PFSK-1 (cell line): ENCODE results near the gene PFKP.

Experiments
- FOXP2 ChIP-seq: optimal IDR thresholded peaks from 2 replicates; pipeline ENCODE3; 2011; ENCODE audit warnings: borderline replicate concordance, control low read depth, inconsistent platforms; ENCODE audit not compliant: insufficient read depth; ENCODE audit errors: extremely low read length, extremely low read depth
- POLR2AphosphoS5 ChIP-seq: IDR thresholded peaks from 2 replicates; pipeline ENCODE4 v1.6.1; 2012; ENCODE audit warnings: low read depth, mild to moderate bottlenecking, control low read depth, low read length, moderate library complexity
- REST ChIP-seq, 2 experiments: IDR thresholded peaks; 2 replicates each; pipeline versions ENCODE4 v1.6.1 to v1.8.0; 2011 to 2012; ENCODE audit warnings: low read depth in 2 of 2, low read length in 2 of 2, control low read depth in 1 of 2, inconsistent platforms in 1 of 2, mild to moderate bottlenecking in 1 of 2, moderate library complexity in 1 of 2; ENCODE audit not compliant: insufficient read depth in 1 of 2
- SIN3A ChIP-seq: IDR thresholded peaks from 2 replicates; pipeline ENCODE4 v1.6.1; 2012; ENCODE audit warnings: mild to moderate bottlenecking, low read length, moderate library complexity, borderline replicate concordance; ENCODE audit not compliant: insufficient read depth
- TAF1 ChIP-seq: IDR thresholded peaks from 2 replicates; pipeline ENCODE4 v1.6.1; 2012; ENCODE audit warnings: low read length, control low read depth, borderline replicate concordance; ENCODE audit not compliant: insufficient read depth

Gene PFKP

GRCh38 chr10:3069876-3070275 is 2.5 kb downstream of the PFKP start:
- TF ChIP-seq REST (IDR thresholded peaks at IDR 0.05; ENCODE audit: insufficient read depth in 1 of 2, low read depth in 2 of 2, low read length in 2 of 2) (no peak), SIN3A (no peak), FOXP2 (no peak), TAF1 (no peak), POLR2AphosphoS5 (no peak)

- TF ChIP-seq REST (IDR thresholded peaks at IDR 0.05; ENCODE audit: insufficient read depth in 1 of 2, low read depth in 2 of 2, low read length in 2 of 2) (no peak), POLR2AphosphoS5 (no peak)
Measured at GRCh38 chr10:3071405-3072198, 4.3 kb downstream of the PFKP start.

DNA sequence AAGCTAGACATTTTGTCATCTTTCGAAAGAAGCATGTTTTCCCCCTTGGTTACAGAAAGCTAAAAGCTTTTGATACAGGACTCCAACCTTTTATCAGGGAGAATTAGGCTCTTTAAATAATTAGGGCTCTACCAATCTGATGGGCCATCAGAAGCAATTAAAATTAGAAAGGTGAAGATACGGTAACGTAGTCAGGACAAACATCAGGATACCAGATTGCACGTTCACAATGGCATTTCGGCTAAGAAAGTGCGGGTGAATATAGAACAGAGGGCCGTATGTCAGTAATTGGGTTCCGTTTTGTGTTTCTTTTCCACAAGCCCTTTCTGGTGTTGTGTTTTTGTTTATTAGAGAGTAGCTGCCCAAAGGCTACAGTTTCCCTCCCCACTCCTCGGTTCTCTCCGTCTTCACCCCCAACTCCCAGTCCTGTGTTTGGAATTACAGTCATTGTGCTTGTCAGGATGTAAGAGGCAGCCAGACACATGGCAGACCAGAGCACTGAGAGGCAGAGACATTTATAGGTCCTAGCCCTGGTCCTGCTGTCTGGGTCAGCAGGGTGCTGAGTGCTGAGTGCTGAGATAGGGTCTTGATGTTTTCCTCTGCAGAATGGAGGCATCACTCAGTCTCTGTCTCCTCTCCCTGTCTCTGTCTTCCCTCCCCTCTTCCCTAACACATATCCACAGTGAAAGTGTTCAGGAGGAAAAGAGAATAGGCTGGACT is 5.5 kb downstream of the PFKP start:
- TF ChIP-seq FOXP2 (no peak), POLR2AphosphoS5 (peak; percentile 66)

DNA sequence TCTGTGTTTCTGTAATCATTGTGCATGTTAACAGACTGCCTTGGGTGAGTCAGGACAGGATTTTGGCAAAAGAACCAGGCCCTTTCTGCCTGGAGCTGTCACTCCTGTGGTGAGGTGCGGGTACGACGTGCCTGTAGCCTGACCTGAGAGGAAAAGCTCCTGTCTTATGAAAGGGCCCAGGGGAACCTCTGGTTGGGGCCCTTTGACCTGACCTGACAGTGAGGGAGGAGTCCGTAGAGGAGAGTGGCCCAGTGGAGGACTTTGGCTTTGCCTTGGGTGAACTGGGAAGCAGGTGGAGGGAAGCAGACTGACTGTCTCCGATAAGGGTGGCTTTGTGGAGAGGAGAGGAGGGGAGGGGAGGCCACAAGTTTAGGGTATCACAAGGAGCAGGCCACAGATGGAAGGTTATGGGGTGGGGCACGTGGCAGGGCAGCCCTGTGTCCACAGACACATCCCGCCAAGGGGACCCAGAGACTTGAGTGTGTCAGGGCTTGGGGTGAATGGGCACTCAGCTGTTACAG is 6.9 kb downstream of the PFKP start:
- TF ChIP-seq TAF1 (no peak), SIN3A (no peak), POLR2AphosphoS5 (no peak), REST (IDR thresholded peaks at IDR 0.05; ENCODE audit: insufficient read depth in 1 of 2, low read depth in 2 of 2, low read length in 2 of 2) (no peak), FOXP2 (no peak)

- TF ChIP-seq FOXP2, result no peak
- TF ChIP-seq REST (IDR thresholded peaks at IDR 0.05; ENCODE audit: insufficient read depth in 1 of 2, low read depth in 2 of 2, low read length in 2 of 2), result no peak
- TF ChIP-seq TAF1, result no peak
- no peak for TF ChIP-seq POLR2AphosphoS5
- no peak for TF ChIP-seq SIN3A
Measured at GRCh38 chr10:3074985-3075600, 7.7 kb downstream of the PFKP start.
